OCI-LY3 (cell line): ENCODE measurements around the gene TAF4.

Experiments used
- H2AFZ ChIP-seq: fragments of 200-600, 300-600 bp; shearing (Covaris generic); 2 replicates; pipeline ENCODE4 v1.6.0; 2014; ENCODE audit warnings: antibody characterized with exemption, low read depth, low read length
- H3K27ac ChIP-seq: fragments of 200-600, 300-600 bp; sonication (generic); 2 replicates; pipeline ENCODE4 v1.5.1; 2014; ENCODE audit warnings: mild to moderate bottlenecking, low read length, moderate library complexity, mixed read lengths
- H3K27me3 ChIP-seq: fragments of 200-600, 300-600 bp; sonication (generic); 2 replicates; pipeline ENCODE4 v1.6.1; 2014; ENCODE audit warnings: low read depth, low read length, mixed read lengths
- H3K36me3 ChIP-seq: fragments of 200-600, 300-600 bp; sonication (generic); replicated peaks from 2 replicates; pipeline ENCODE3; 2014; ENCODE audit warnings: low read depth, low read length, mixed read lengths
- H3K4me1 ChIP-seq: fragments of 300-600, 200-600 bp; sonication (generic); 2 replicates; pipeline ENCODE4 v1.6.1; 2014; ENCODE audit warnings: low read length, mixed read lengths
- H3K4me2 ChIP-seq: fragments of 200-600, 300-600 bp; sonication (generic); 2 replicates; pipeline ENCODE4 v1.6.1; 2014; ENCODE audit warnings: low read length, mixed read lengths
- H3K4me3 ChIP-seq: fragments of 300-600, 200-600 bp; sonication (generic); 2 replicates; pipeline ENCODE4 v1.5.1; 2014; ENCODE audit warnings: antibody characterized with exemption, mild to moderate bottlenecking, low read length, moderate library complexity
- H3K79me2 ChIP-seq: fragments of 300-600, 200-600 bp; shearing (Covaris generic); 2 replicates; pipeline ENCODE4 v1.6.1; 2014; ENCODE audit warnings: mild to moderate bottlenecking, low read length, mixed read lengths
- H3K9ac ChIP-seq: fragments of 300-600, 200-600 bp; shearing (Covaris generic); 2 replicates; pipeline ENCODE4 v1.6.0; 2014; ENCODE audit warnings: mild to moderate bottlenecking, low read length, moderate library complexity
- H3K9me3 ChIP-seq: fragments of 200-600, 300-600 bp; shearing (Covaris generic); 2 replicates; pipeline ENCODE4 v1.6.1; 2014; ENCODE audit warnings: low read length, mixed read lengths; ENCODE audit not compliant: insufficient read depth
- H4K20me1 ChIP-seq: fragments of 200-600, 300-600 bp; sonication (generic); 2 replicates; pipeline ENCODE4 v1.6.1; 2016; ENCODE audit warnings: low read length, mixed read lengths; ENCODE audit not compliant: insufficient read depth
- CTCF ChIP-seq: fragments of 200-600, 300-600 bp; sonication (generic); IDR thresholded peaks from 2 replicates; pipeline ENCODE4 v1.5.1; 2014; ENCODE audit warnings: antibody characterized with exemption, low read length, low read depth
- EZH2phosphoT487 ChIP-seq: fragments of 200-600 bp; shearing (Covaris generic); IDR thresholded peaks from 2 replicates; pipeline ENCODE4 v1.6.1; 2018; ENCODE audit warnings: antibody characterized with exemption, mixed run types, low read depth

The TAF4 gene

GRCh38 chr20:62012631-62013030, 53.0 kb downstream of the TAF4 start:
- Histone ChIP-seq H3K27me3 (no peaks in the 10 kb centered on the region), H3K4me2 (no peak overlapping the region), H3K9me3 (no peaks in the 10 kb centered on the region), H3K36me3 (peaks cover 22% of the 10 kb centered on the region), H4K20me1 (peaks cover 16% of the 10 kb centered on the region; the same call in 1 of the 2 replicates), H2AFZ (no peak overlapping the region), H3K4me1 (no peaks in the 10 kb centered on the region), H3K9ac (no peak overlapping the region), H3K27ac (no peak overlapping the region), H3K4me3 (no peak overlapping the region), H3K79me2 (peaks cover 39% of the 10 kb centered on the region)
- no peak for TF ChIP-seq EZH2phosphoT487
- TF ChIP-seq CTCF = no peak

- no peak overlapping the region for H3K9ac ChIP-seq
- peaks cover 36% of the 10 kb centered on the region for H3K79me2 ChIP-seq
- H3K27ac ChIP-seq = no peak overlapping the region
- H3K4me3 ChIP-seq = no peak overlapping the region
- H2AFZ ChIP-seq = no peak overlapping the region
- no peaks in the 10 kb centered on the region for H3K4me1 ChIP-seq
- H3K36me3 ChIP-seq = peaks cover 26% of the 10 kb centered on the region
- no peak overlapping the region for H3K4me2 ChIP-seq
- no peaks in the 10 kb centered on the region for H3K27me3 ChIP-seq
- TF ChIP-seq EZH2phosphoT487 (no peak), CTCF (no peak)
- peaks cover 16% of the 10 kb centered on the region; the same call in 1 of the 2 replicates for H4K20me1 ChIP-seq
- no peaks in the 10 kb centered on the region for H3K9me3 ChIP-seq
Measured at GRCh38 chr20:62011938-62012534, 53.6 kb downstream of the TAF4 start.

- Histone ChIP-seq H3K4me2 (no peak overlapping the region), H3K36me3 (peaks cover 26% of the 10 kb centered on the region)
Measured at GRCh38 chr20:62011403-62011790, 54.3 kb downstream of the TAF4 start.

GRCh38 chr20:62010551-62011402, 54.9 kb downstream of the TAF4 start:
- H3K4me1 ChIP-seq = no peaks in the 10 kb centered on the region
- no peak overlapping the region for H3K4me2 ChIP-seq
- no peaks in the 10 kb centered on the region for H3K9me3 ChIP-seq
- H3K36me3 ChIP-seq = peaks cover 31% of the 10 kb centered on the region
- no peak overlapping the region for H3K4me3 ChIP-seq
- TF ChIP-seq CTCF (peak; percentile 73), EZH2phosphoT487 (no peak)
- no peaks in the 10 kb centered on the region for H3K27me3 ChIP-seq
- H3K9ac ChIP-seq = no peak overlapping the region
- no peak overlapping the region for H3K27ac ChIP-seq
- peaks cover 24% of the 10 kb centered on the region for H3K79me2 ChIP-seq
- peaks cover 12% of the 10 kb centered on the region; the same call in 1 of the 2 replicates for H4K20me1 ChIP-seq
- H2AFZ ChIP-seq = no peak overlapping the region

More at GRCh38 chr20:62011403-62011790, 54.3 kb downstream of the TAF4 start:
- Histone ChIP-seq H3K4me1 (no peaks in the 10 kb centered on the region), H3K27me3 (no peaks in the 10 kb centered on the region), H3K4me3 (no peak overlapping the region), H2AFZ (no peak overlapping the region), H3K79me2 (peaks cover 30% of the 10 kb centered on the region), H3K27ac (no peak overlapping the region), H4K20me1 (peaks cover 12% of the 10 kb centered on the region; the same call in 1 of the 2 replicates), H3K9me3 (no peaks in the 10 kb centered on the region), H3K9ac (no peak overlapping the region)
- no peak for TF ChIP-seq EZH2phosphoT487
